Esophagus mucosa (tissue), 1 donor: ENCODE results near the gene COL16A1. TPM values are rescaled to one million over a fixed set of nuclear protein-coding genes. Genes with fewer than 3 reads are reported as not detected.
A peak's percentile ranks its signal among the peaks of the same experiment; 100 is the strongest.
"Not testable (repeated sequence)": the region's sequence is repeated elsewhere in the genome, so short reads cannot be mapped to it uniquely, and the experiment has no call there.

Source experiments
- ATAC-seq: fragments of 200-7000 bp; cut with Tn5 transposase; one replicate; pipeline ENCODE4 v1.9.1; 2020
- total RNA-seq: library from RNA; stranded (reverse); gene quantifications from one replicate; pipeline ENCODE4 v1.2.4, GENCODE V29; 2023
- donor health status: DM: yes; HTN: yes; CAD: no.

Gene COL16A1
- total RNA-seq, 1 donor from 2014 or later, result 11.8 TPM

GRCh38 chr1:31732751-31733289, 29.0 kb upstream of the COL16A1 start:
- ATAC-seq, result no peak

DNA sequence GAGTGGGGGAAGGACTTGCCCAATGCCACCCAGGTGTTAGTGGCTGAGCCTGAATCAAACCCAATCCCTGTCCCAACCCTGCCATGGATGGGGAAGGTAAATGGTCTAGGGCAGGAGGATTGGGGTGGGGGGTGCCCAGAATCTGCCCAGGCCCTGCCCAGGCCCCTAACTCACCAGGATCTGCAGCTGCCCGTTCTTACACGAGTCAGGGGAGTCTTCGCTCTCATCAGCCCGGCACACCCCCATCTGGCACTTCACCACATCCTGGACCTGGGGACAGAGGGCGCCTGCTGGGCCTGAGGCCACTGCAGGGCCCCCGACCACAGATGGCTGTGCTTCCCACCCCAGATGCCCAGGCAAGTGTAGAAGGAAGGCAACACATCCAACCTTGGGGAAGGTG, 28.5 kb upstream of the COL16A1 start:
- ATAC-seq, result no peak

- ATAC-seq, result no peak
These were observed 27.3 kb upstream of the COL16A1 start for GRCh38 chr1:31731049-31731565.

DNA sequence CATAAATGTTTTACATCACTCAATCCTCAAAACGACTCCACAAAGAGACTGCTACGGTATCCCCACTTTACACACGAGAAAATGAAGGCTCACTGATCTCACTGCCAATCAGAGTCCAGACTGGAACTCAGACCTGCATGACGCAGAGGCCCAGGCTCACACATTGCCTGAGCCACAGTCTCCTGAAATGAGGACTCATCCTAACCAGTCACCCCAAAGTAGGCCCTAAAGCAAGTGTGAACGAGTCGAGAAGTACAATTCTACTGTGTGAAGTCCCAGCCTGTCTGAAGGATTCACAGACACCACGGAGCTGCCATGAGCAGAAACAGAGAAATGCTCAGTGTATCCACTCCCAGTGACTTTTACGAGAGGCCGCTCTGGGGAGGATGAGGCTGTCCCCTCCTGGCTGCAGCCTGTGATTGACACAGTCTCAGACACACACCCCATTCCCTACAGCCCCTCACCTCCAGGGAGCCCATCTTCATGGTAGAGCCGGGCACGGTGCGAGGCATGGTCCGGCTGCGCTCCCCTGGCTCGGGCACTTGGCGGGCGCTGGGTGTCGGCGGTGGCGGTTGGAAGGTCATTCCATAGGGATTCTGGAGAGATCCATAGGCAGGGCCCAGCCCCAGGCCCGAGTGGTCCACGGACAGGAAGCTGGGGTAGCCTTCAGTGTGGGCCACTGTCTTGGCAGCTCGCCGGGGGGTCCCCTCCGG, 26.7 kb upstream of the COL16A1 start:
- no peak for ATAC-seq

DNA sequence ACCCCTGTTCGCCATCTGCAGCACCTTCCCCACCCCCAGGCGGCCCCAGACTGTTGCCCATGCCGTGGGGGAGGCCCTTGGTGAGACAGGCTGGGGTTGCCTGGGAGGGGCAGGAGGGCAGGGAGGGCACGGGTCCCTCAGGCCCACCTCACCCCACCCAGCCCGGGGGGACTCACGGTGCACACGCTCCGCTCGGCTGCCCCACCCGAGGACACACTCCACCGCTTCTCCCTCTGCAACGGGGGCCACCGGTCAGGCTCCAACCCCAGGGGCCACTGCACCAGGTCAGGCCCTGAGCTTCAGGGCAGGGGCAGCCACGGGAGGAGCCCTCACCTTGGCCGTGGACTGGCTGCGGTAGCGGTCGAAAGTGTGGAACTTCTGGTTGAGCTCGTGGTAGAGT, 24.0 kb upstream of the COL16A1 start:
- ATAC-seq, result no peak

DNA sequence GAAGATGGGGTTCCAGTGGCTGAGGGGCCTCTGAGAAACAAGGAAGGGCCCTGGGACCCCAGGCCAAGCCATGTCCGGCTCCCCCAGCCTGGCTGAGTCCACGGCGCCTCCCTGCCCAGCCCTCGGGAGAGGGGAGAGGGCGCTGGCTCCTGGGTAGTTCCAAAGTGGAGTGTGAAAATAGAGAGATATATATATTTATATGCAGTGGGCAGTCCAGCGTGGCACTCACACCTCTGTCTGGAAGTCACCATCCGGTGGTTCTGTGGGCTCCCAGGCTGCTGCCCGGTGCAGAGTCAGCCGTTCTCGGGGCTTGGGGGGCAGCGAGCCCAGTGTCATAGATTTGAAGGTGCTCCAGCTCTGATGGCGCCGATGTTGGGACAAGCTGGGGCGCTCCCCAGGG, 23.4 kb upstream of the COL16A1 start:
- ATAC-seq, result no peak

- no peak for ATAC-seq
These were observed 22.9 kb upstream of the COL16A1 start for GRCh38 chr1:31726715-31727114.

- no peak for ATAC-seq
These were observed 22.1 kb upstream of the COL16A1 start for GRCh38 chr1:31725777-31726535.

GRCh38 chr1:31725134-31725533, 21.3 kb upstream of the COL16A1 start:
- no peak for ATAC-seq

DNA sequence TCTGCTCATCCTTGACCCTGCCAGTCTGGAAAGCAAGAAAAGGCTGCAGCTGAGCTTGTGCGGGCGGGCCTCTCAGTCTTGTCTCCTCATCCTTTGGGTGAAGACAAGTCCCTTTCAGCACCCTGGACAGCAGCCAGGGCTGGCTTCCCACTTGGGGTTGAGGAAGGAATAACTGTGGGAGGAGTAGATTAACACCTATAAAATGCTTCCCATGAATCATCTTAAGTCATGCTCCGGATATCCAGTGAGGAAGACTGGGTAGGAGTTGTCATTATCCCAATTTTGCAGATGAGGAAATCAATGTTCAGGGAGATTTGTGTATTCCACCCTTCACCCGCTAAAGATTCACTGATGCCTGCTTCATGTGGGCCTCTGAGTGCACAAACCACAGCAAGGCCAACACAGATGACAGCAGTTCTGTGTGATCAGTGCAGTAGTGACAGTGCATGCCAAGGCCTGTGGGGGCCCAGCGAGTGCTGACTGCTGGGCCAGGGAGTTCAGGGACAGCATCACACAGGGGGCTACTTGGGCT, 20.1 kb upstream of the COL16A1 start:
- peak; percentile 61 for ATAC-seq

GRCh38 chr1:31718327-31718897, 14.6 kb upstream of the COL16A1 start:
- peak; percentile 19 for ATAC-seq

DNA sequence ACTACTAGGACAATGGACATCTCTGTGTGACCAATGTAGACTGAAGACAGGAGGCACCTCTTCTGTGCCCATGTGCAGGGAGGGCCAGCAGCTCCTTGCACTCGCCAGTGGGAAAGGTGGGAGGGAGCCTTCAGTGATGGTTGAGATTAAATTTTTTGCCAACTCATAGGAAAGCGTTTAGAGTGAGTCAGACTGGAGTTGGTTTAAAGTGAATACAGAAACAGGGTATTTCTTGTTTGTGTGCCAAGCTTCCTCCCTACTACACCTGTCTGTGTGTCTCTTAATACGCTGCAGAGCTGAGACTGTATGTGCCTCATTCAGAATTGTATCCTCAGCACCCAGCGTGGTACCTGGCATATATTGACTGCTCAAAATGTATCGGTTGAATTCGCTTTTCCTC, 13.5 kb upstream of the COL16A1 start:
- ATAC-seq, result peak; percentile 6

DNA sequence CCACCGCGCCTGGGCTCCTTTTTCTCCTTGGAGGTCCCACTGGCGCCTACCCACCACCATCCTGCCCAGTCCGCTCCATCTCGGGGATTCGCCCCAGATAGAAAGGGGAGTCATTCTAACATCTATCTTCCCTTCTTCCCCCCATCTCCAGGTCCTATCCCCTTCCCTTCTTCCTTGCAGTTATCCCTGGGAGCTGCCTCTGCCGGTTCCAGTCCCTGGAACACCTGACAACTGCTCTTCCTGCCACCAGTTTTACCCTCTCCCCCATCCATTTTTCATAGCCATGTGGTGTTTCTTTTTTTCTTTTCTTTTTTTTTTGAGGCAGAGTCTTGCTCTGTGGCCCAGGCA, 12.0 kb upstream of the COL16A1 start:
- ATAC-seq, result no peak

- ATAC-seq, result peak; percentile 62
These were observed 11.5 kb upstream of the COL16A1 start for GRCh38 chr1:31715087-31715872.

- peak; percentile 34 for ATAC-seq
These were observed 10.7 kb upstream of the COL16A1 start for GRCh38 chr1:31714442-31715086.

DNA sequence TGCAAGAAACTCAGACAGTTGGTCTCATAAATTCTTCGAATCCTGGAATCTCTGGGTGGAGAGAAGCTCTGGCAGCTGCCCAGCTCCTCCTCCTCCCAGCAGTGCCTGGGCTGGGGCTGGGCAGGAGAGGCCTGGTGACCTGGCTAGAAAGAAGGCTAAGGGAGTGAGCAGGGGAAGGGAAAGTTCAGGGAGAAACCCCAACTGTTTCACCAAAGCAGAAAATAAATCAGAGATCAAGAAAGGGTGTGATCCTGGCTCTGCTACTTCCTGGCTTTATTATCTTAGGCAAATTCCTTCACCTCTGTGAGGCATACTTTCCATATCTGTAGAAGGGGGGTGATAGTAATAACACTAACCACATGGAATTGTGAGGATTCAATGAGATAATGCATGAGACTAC, 8.8 kb upstream of the COL16A1 start:
- ATAC-seq, result peak; percentile 43

DNA sequence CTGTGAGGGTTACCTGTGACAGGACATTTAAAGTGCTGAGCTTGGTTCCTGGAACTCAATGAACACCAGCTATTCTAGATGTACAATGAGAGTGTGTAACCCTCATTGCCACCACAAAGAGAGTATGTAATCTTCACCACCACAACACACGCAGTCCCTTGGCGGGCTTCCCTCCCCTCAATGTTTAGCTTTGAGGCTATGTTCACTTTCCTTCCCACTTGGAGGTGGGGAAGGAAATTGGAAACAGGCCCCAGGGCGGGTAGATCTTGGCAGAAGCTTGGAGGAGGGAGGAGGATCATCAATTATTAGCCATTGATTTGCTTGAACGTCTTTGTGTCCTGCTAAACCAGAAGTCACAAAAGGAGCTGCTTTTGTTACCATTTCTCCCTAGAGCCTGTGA, 8.3 kb upstream of the COL16A1 start:
- no peak for ATAC-seq

DNA sequence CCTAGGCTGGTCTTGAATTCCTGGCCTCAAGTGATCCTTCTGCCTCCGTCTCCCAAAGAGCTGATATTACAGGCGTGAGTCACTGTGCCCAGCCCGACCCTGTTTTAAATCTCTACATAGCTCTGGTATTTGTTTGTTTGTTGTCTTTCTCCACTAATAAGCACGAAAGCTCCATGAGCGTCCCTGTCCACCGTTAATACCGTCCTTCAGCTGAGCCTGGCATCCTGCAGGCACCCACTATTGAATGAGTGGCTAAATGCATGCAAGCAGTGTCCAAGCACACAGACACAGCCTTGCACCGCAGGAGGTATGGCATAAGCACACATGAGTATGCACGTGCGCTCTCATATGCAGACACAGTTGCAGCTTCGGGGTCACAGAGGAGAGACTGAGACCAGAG, 4.5 kb upstream of the COL16A1 start:
- no peak for ATAC-seq

GRCh38 chr1:31707711-31708110, 3.9 kb upstream of the COL16A1 start:
- no peak for ATAC-seq

DNA sequence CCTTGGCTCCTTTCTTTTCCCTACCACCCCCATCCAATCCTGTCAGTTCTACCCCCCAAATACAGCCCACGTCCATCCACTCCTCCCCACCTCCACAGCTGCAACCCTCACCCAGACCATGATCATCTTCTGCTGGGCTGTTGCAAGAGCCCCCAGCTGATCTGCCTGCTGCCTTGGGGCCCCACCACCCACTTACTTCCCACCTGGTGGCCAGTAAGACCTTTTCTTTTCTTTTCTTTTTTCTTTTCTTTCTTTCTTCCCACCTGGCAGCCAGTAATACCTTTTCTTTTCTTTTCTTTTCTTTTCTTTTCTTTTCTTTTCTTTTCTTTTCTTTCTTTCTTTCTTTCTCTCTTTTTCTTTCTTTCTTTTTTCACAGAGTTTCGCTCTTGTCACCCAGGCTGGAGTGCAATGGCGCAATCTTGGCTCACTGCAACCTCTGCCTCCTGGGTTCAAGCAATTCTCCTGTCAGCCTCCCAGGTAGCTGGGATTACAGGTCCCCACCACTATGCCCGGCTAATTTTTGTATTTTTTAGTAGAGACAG, 3.3 kb upstream of the COL16A1 start:
- ATAC-seq, result not testable (repeated sequence)

DNA sequence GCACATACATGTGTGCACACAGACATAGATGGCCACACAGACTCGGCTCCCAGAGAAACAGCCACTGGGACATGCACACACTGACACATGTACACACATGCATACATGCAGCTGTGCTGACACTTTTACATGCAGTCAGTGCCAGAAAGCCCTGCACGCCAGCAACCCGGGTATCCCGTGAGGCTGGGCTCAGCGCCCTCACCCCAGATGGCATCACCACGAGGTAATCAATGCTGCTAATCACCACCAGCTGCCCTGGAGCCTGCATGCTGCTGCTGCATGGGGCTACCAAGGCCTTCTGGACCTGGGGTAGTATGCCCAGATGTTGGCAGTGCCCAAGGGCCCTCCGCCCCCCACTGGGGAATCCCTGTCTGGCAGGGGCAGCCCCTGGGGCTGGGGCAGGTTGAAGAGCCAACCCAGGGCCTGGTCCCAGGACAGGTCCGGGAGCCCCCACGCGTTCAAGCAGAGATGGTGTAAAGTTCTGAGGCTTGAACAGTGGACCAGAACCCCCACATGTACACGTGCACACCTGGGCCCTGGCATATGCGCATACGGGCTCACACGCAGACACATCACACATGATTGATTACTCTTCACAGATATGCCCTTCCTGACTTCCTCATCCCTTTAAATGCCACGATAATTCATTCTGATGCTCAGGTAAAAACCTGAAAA, 2.7 kb upstream of the COL16A1 start:
- ATAC-seq, result no peak
